KOPT-K1 (cell line): Measurements from ENCODE around the gene RTF2.

Experiments
- H3K27ac ChIP-seq: fragments of 200-600 bp; sonication (generic); 2 replicates; pipeline ENCODE4 v1.5.1; 2016; ENCODE audit warnings: antibody characterized with exemption, mild to moderate bottlenecking, low read depth, low read length; ENCODE audit not compliant: poor library complexity, severe bottlenecking
- H3K36me3 ChIP-seq: fragments of 200-600 bp; sonication (generic); 2 replicates; pipeline ENCODE4 v1.5.1; 2017; ENCODE audit warnings: antibody characterized with exemption, mild to moderate bottlenecking, low read length, moderate library complexity; ENCODE audit not compliant: insufficient read depth
- H3K9me3 ChIP-seq: fragments of 200-600 bp; sonication (generic); 2 replicates; pipeline ENCODE4 v1.5.1; 2017; ENCODE audit warnings: antibody characterized with exemption, low read length, mild to moderate bottlenecking; ENCODE audit not compliant: insufficient read depth, poor library complexity, severe bottlenecking

Gene RTF2

GRCh38 chr20:56430461-56430860 lies 38.0 kb upstream of the RTF2 start:
- no peaks in the 10 kb centered on the region for H3K9me3 ChIP-seq
- H3K27ac ChIP-seq = no peak overlapping the region

GRCh38 chr20:56430957-56431356 lies 37.5 kb upstream of the RTF2 start:
- H3K36me3 ChIP-seq = no peaks in the 10 kb centered on the region
- no peak overlapping the region for H3K27ac ChIP-seq
- no peaks in the 10 kb centered on the region for H3K9me3 ChIP-seq

More at GRCh38 chr20:56430461-56430860, 38.0 kb upstream of the RTF2 start:
- H3K36me3 ChIP-seq = no peaks in the 10 kb centered on the region

- no peaks in the 10 kb centered on the region for H3K36me3 ChIP-seq
- no peak overlapping the region for H3K27ac ChIP-seq
- H3K9me3 ChIP-seq = no peaks in the 10 kb centered on the region
These were observed 37.0 kb upstream of the RTF2 start for GRCh38 chr20:56431471-56431870.

- Histone ChIP-seq H3K36me3 (no peaks in the 10 kb centered on the region), H3K9me3 (no peaks in the 10 kb centered on the region), H3K27ac (no peak overlapping the region)
These were observed 35.1 kb upstream of the RTF2 start for GRCh38 chr20:56433221-56433879.

- Histone ChIP-seq H3K36me3 (no peaks in the 10 kb centered on the region), H3K9me3 (no peaks in the 10 kb centered on the region), H3K27ac (no peak overlapping the region)
These were observed 34.6 kb upstream of the RTF2 start for GRCh38 chr20:56433880-56434255.

- Histone ChIP-seq H3K27ac (no peak overlapping the region), H3K36me3 (no peaks in the 10 kb centered on the region), H3K9me3 (no peaks in the 10 kb centered on the region)
These were observed 31.0 kb upstream of the RTF2 start for GRCh38 chr20:56437196-56437960.

GRCh38 chr20:56438284-56438683 lies 30.1 kb upstream of the RTF2 start:
- H3K36me3 ChIP-seq = no peaks in the 10 kb centered on the region
- H3K9me3 ChIP-seq = no peaks in the 10 kb centered on the region
- H3K27ac ChIP-seq = no peak overlapping the region

- H3K27ac ChIP-seq = no peak overlapping the region
These were observed 28.6 kb upstream of the RTF2 start for GRCh38 chr20:56439771-56440291.

GRCh38 chr20:56440346-56441007 lies 27.9 kb upstream of the RTF2 start:
- no peaks in the 10 kb centered on the region for H3K36me3 ChIP-seq
- H3K9me3 ChIP-seq = no peaks in the 10 kb centered on the region
- H3K27ac ChIP-seq = no peak overlapping the region

More at GRCh38 chr20:56439771-56440291, 28.6 kb upstream of the RTF2 start:
- H3K9me3 ChIP-seq = no peaks in the 10 kb centered on the region
- no peaks in the 10 kb centered on the region for H3K36me3 ChIP-seq

- Histone ChIP-seq H3K36me3 (no peaks in the 10 kb centered on the region), H3K9me3 (no peaks in the 10 kb centered on the region), H3K27ac (no peak overlapping the region)
These were observed 25.8 kb upstream of the RTF2 start for GRCh38 chr20:56442389-56443365.

GRCh38 chr20:56443654-56444540 lies 24.5 kb upstream of the RTF2 start:
- Histone ChIP-seq H3K36me3 (no peaks in the 10 kb centered on the region), H3K27ac (no peak overlapping the region)

GRCh38 chr20:56445130-56445529 lies 23.3 kb upstream of the RTF2 start:
- no peaks in the 10 kb centered on the region for H3K36me3 ChIP-seq
- no peaks in the 10 kb centered on the region for H3K9me3 ChIP-seq
- H3K27ac ChIP-seq = no peak overlapping the region

More at GRCh38 chr20:56443654-56444540, 24.5 kb upstream of the RTF2 start:
- no peaks in the 10 kb centered on the region for H3K9me3 ChIP-seq

GRCh38 chr20:56445540-56445939 lies 22.9 kb upstream of the RTF2 start:
- Histone ChIP-seq H3K27ac (no peak overlapping the region), H3K9me3 (no peaks in the 10 kb centered on the region), H3K36me3 (no peaks in the 10 kb centered on the region)

GRCh38 chr20:56447227-56447626 lies 21.2 kb upstream of the RTF2 start:
- no peaks in the 10 kb centered on the region for H3K9me3 ChIP-seq
- H3K27ac ChIP-seq = no peak overlapping the region
- no peaks in the 10 kb centered on the region for H3K36me3 ChIP-seq
